Measurements from ENCODE around the gene TNFRSF21. TPM values are rescaled to one million over a fixed set of nuclear protein-coding genes. Genes with fewer than 3 reads are reported as not detected.

Gene TNFRSF21
- total and polyA plus RNA-seq, 7 experiments from 2014 or later = 0.27 to 2.4 (median 0.44) TPM; not detected in 2

DNA sequence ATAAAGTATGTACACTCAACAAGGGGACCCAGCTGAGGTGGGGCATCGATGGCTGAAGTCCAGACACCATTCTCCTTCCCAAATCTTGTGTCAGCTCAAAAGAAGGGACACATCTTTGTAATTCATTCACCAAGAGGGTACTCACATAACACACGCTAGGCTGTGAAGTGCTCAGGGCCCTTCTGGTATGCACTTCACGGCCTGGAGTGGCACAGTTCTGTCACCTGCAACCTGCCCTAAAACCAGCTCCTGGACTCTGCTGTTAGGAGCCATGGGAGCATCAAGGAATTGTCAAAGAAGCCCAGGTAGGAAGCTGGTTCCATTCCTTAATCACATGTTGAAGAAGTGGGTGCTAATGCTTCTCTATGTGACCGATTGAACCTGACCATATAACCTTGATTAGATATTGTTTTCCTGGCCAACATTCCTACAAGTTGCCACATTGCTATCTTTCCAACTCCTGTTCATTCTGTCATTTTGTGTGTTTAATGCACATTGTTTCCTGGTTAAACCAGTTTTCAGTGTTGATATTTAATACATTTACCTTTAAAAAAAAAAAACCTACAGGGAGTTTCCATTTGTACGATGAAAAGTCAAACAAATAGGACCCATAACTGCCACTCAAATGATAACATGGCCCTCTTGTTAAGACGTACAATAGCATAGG is 127.3 kb downstream of the TNFRSF21 start:
- Mint-ChIP-seq H3K27me3 (peaks cover 0 to 10% (median 6%) of the 10 kb centered on the region in 5 donors), H3K9me3 (no peaks in the 10 kb centered on the region), H3K36me3 (no peaks in the 10 kb centered on the region), H3K27ac (no peak overlapping the region), H3K4me3 (no peak overlapping the region), H3K4me1 (no peaks in the 10 kb centered on the region)
- Histone ChIP-seq H3K36me3 (ENCODE audit: control insufficient read depth in 2 of 3, insufficient read depth in 3 of 3, low read length in 3 of 3) (no peaks in the 10 kb centered on the region), H3K27ac (ENCODE audit: low read depth, low read length) (no peak overlapping the region), H3K9me3 (ENCODE audit: control insufficient read depth in 2 of 3, low read length in 3 of 3) (no peaks in the 10 kb centered on the region), H3K4me1 (ENCODE audit: control insufficient read depth in 2 of 2, insufficient read depth in 2 of 2, low read length in 2 of 2) (no peaks in the 10 kb centered on the region), H3K4me3 (ENCODE audit: low read length) (no peak overlapping the region), H3K27me3 (ENCODE audit: control insufficient read depth in 2 of 2, insufficient read depth in 2 of 2, low read length in 2 of 2) (no peaks in the 10 kb centered on the region)
- intact Hi-C loops (cut with micrococcal nuclease) = no loop called here
- ATAC-seq (no peak), DNase-seq (no peak)
- POLR2A ChIA-PET = no interaction called here
- CTCF ChIA-PET = no interaction called here

DNA sequence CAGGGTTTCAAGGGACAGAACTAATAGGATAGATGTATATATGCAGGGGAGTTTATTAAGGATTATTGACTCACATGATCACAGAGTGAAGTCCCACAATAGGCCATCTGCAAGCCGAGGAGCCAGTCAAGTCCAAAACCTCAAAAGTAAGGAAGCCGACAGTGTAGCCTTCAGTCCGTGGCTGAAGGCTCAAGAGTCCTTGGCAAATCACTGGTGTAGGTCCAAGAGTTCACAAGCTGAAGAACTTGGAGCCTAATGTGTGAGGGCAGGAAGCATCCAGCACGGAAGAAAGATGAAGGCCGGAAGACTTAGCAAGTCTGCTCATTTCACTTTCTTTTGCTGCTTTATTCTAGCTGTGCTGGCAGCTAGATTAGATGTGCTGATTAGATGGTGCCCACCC is 128.0 kb downstream of the TNFRSF21 start:
- ATAC-seq = no peak
- Mint-ChIP-seq H3K27ac (no peak overlapping the region), H3K27me3 (peaks cover 0 to 10% (median 6%) of the 10 kb centered on the region in 5 donors), H3K4me3 (no peak overlapping the region), H3K36me3 (no peaks in the 10 kb centered on the region), H3K4me1 (no peaks in the 10 kb centered on the region), H3K9me3 (no peaks in the 10 kb centered on the region)
- intact Hi-C loops (cut with micrococcal nuclease) = no loop called here
- Histone ChIP-seq H3K4me3 (ENCODE audit: low read length) (no peak overlapping the region), H3K27me3 (ENCODE audit: control insufficient read depth in 2 of 2, insufficient read depth in 2 of 2, low read length in 2 of 2) (no peaks in the 10 kb centered on the region), H3K27ac (ENCODE audit: low read depth, low read length) (no peak overlapping the region), H3K9me3 (ENCODE audit: control insufficient read depth in 2 of 3, low read length in 3 of 3) (no peaks in the 10 kb centered on the region), H3K36me3 (ENCODE audit: control insufficient read depth in 2 of 3, insufficient read depth in 3 of 3, low read length in 3 of 3) (no peaks in the 10 kb centered on the region), H3K4me1 (ENCODE audit: control insufficient read depth in 2 of 2, insufficient read depth in 2 of 2, low read length in 2 of 2) (no peaks in the 10 kb centered on the region)
- POLR2A ChIA-PET = no interaction called here
- no peak for DNase-seq
- CTCF ChIA-PET = no interaction called here

Other genes with a start within 250 kb of the TNFRSF21 start
- gene CD2AP, start 167.9 kb upstream of the TNFRSF21 start, total RNA-seq = 10 to 100 TPM; 21.8 to 37.0 (median 27.9) TPM
- gene CD2AP, start 167.9 kb upstream of the TNFRSF21 start, polyA plus RNA-seq = 1 to 10 TPM; 7.6 to 7.7 TPM